Small intestine (tissue), 7 donors: ENCODE data around the gene CCSER1. TPM values are rescaled to one million over a fixed set of nuclear protein-coding genes. Genes with fewer than 3 reads are reported as not detected.
"Not testable (repeated sequence)": the region's sequence is repeated elsewhere in the genome, so short reads cannot be mapped to it uniquely, and the experiment has no call there.

Experiments
- DNase-seq, 2 donors: peaks; one replicate each; pipeline versions ENCODE4 v3.0.0 to v3.0.0-alpha.2; 2013
- FAIRE-seq: peaks from 2 replicates; lab custom pipeline; 2012; peaks lifted over from hg19 to GRCh38; lab: Jason Lieb, UNC
- H3K27ac ChIP-seq, 3 donors: one replicate each; pipeline ENCODE4 v1.5.1; 2013; ENCODE audit warnings: low read length in 2 of 3, mild to moderate bottlenecking in 2 of 3, control low read depth in 1 of 3, inconsistent platforms in 1 of 3, low read depth in 1 of 3, moderate library complexity in 1 of 3
- H3K27me3 ChIP-seq, 3 donors: one replicate each; pipeline ENCODE4 v1.6.1; 2013; ENCODE audit warnings: low read length in 3 of 3, inconsistent platforms in 1 of 3; ENCODE audit not compliant: control insufficient read depth in 3 of 3, insufficient read depth in 3 of 3
- H3K36me3 ChIP-seq, 3 donors: one replicate each; pipeline ENCODE4 v1.6.1; 2013; ENCODE audit warnings: low read length in 3 of 3, inconsistent platforms in 1 of 3, low read depth in 1 of 3, mild to moderate bottlenecking in 1 of 3, moderate library complexity in 1 of 3; ENCODE audit not compliant: control insufficient read depth in 3 of 3, insufficient read depth in 2 of 3
- H3K4me1 ChIP-seq, 3 donors: one replicate each; pipeline ENCODE4 v1.6.1; 2013; ENCODE audit warnings: low read length in 2 of 3, inconsistent platforms in 1 of 3, low read depth in 1 of 3, mild to moderate bottlenecking in 1 of 3, moderate library complexity in 1 of 3; ENCODE audit not compliant: control insufficient read depth in 3 of 3, insufficient read depth in 2 of 3
- H3K4me3 ChIP-seq, 3 donors: one replicate each; pipeline ENCODE4 v1.5.1; 2013; ENCODE audit warnings: low read length in 3 of 3, control low read depth in 1 of 3, inconsistent platforms in 1 of 3, low read depth in 1 of 3, mild to moderate bottlenecking in 1 of 3, moderate library complexity in 1 of 3
- H3K9me3 ChIP-seq, 2 donors: one replicate each; pipeline ENCODE4 v1.6.1; 2013; ENCODE audit warnings: low read depth in 1 of 2, low read length in 1 of 2; ENCODE audit not compliant: control insufficient read depth in 2 of 2, insufficient read depth in 1 of 2
- WGBS, 3 donors: extraction: QIAGEN DNeasy Blood & Tissue Kit; methylation state at CpG; one replicate each; pipeline ENCODE4 v1.1.7; 2013; 5-methylcytosine and 5-hydroxymethylcytosine counted together
- polyA plus RNA-seq, 4 donors: library from polyadenylated mRNA; stranded (reverse) in 3 of 4; unstranded in 1 of 4; fragments of 200-250 nt in 3 of 4; fragments of 120-200 nt in 1 of 4; gene quantifications; one replicate each; pipeline versions ENCODE4 v1.2.1 to v1.2.3, GENCODE V29; 2013
- donor health status: healthy with polysubstance abuse.
- donor health status: control.
- donor health status: control.
- donor health status: Bipolar disorder and iron deficiency.
- donor health status: healthy.

The CCSER1 gene
- polyA plus RNA-seq, 4 donors: 3.5 to 8.7 (median 5.7) TPM

- no peaks in the 10 kb centered on the region for H3K4me1 ChIP-seq
- H3K9me3 ChIP-seq: peaks cover 0 to 5% of the 10 kb centered on the region in 2 donors
- no peak for FAIRE-seq
- WGBS, 3 donors: 76 to 97% (median 94%) methylated on average over 2 of the region's 2 CpGs
- H3K4me3 ChIP-seq: no peak overlapping the region
- no peaks in the 10 kb centered on the region for H3K36me3 ChIP-seq
- no peak for DNase-seq
- H3K27me3 ChIP-seq: no peaks in the 10 kb centered on the region
- H3K27ac ChIP-seq: no peak overlapping the region
Observed at GRCh38 chr4:91257721-91258120, 1130.5 kb downstream of the CCSER1 start.

- H3K27ac ChIP-seq: no peak overlapping the region
- DNase-seq (no peak), FAIRE-seq (no peak)
- H3K4me1 ChIP-seq: no peaks in the 10 kb centered on the region
- H3K27me3 ChIP-seq: no peaks in the 10 kb centered on the region
- H3K4me3 ChIP-seq: no peak overlapping the region
- H3K36me3 ChIP-seq: no peaks in the 10 kb centered on the region
- H3K9me3 ChIP-seq: peaks cover 0 to 5% of the 10 kb centered on the region in 2 donors
Observed at GRCh38 chr4:91258326-91258725, 1131.1 kb downstream of the CCSER1 start.

- Histone ChIP-seq H3K4me1 (no peaks in the 10 kb centered on the region), H3K27ac (no peak overlapping the region), H3K36me3 (no peaks in the 10 kb centered on the region), H3K27me3 (no peaks in the 10 kb centered on the region), H3K9me3 (no peaks in the 10 kb centered on the region), H3K4me3 (no peak overlapping the region)
- FAIRE-seq: no peak
- peak in 1 of 2 donors; percentile 41 for DNase-seq
Observed at GRCh38 chr4:91267543-91267942, 1140.3 kb downstream of the CCSER1 start.

GRCh38 chr4:91268481-91268880, 1141.3 kb downstream of the CCSER1 start:
- FAIRE-seq, H3K36me3 ChIP-seq, H3K4me3 ChIP-seq, H3K4me1 ChIP-seq, H3K27ac ChIP-seq, H3K27me3 ChIP-seq, H3K9me3 ChIP-seq: not testable (repeated sequence)
- 79 to 83% (median 80%) methylated on average over 4 of the region's 4 CpGs for WGBS, 3 donors
- DNase-seq: peak in 1 of 2 donors; percentile 8

GRCh38 chr4:91268913-91269312, 1141.7 kb downstream of the CCSER1 start:
- Histone ChIP-seq H3K4me3 (no peak overlapping the region), H3K4me1 (no peaks in the 10 kb centered on the region), H3K9me3 (no peaks in the 10 kb centered on the region), H3K27ac (no peak overlapping the region), H3K27me3 (no peaks in the 10 kb centered on the region), H3K36me3 (no peaks in the 10 kb centered on the region)
- DNase-seq (peak in 1 of 2 donors; percentile 6), FAIRE-seq (no peak)
- 73 to 87% (median 74%) methylated on average over 2 of the region's 2 CpGs for WGBS, 3 donors

GRCh38 chr4:91279899-91280298, 1152.7 kb downstream of the CCSER1 start:
- Histone ChIP-seq H3K27ac (no peak overlapping the region), H3K9me3 (no peaks in the 10 kb centered on the region), H3K27me3 (no peaks in the 10 kb centered on the region), H3K36me3 (no peaks in the 10 kb centered on the region), H3K4me3 (no peak overlapping the region), H3K4me1 (no peaks in the 10 kb centered on the region)
- FAIRE-seq (no peak), DNase-seq (no peak)
- WGBS, 3 donors: 65 to 85% (median 66%) methylated on average over 2 of the region's 2 CpGs

- FAIRE-seq (no peak), DNase-seq (no peak)
- Histone ChIP-seq H3K9me3 (no peaks in the 10 kb centered on the region), H3K4me1 (no peaks in the 10 kb centered on the region), H3K4me3 (no peak overlapping the region), H3K36me3 (no peaks in the 10 kb centered on the region), H3K27me3 (no peaks in the 10 kb centered on the region), H3K27ac (no peak overlapping the region)
- 60 to 87% (median 79%) methylated on average over 3 of the region's 3 CpGs for WGBS, 3 donors
Observed at GRCh38 chr4:91280551-91281290, 1153.5 kb downstream of the CCSER1 start.

GRCh38 chr4:91282217-91282616, 1155.0 kb downstream of the CCSER1 start:
- Histone ChIP-seq H3K4me1 (no peaks in the 10 kb centered on the region), H3K27me3 (no peaks in the 10 kb centered on the region), H3K27ac (no peak overlapping the region), H3K4me3 (no peak overlapping the region), H3K36me3 (no peaks in the 10 kb centered on the region), H3K9me3 (no peaks in the 10 kb centered on the region)
- DNase-seq: no peak
- 74 to 90% (median 84%) methylated on average over 3 of the region's 3 CpGs for WGBS, 3 donors
- no peak for FAIRE-seq

GRCh38 chr4:91283726-91284230, 1156.6 kb downstream of the CCSER1 start:
- no peak overlapping the region for H3K4me3 ChIP-seq
- H3K27ac ChIP-seq: no peak overlapping the region
- no peaks in the 10 kb centered on the region for H3K4me1 ChIP-seq
- no peaks in the 10 kb centered on the region for H3K27me3 ChIP-seq
- FAIRE-seq (no peak), DNase-seq (peak; percentile 14 to 59)
- WGBS, 3 donors: 61 to 67% (median 63%) methylated on average over 1 of the region's 1 CpG
- H3K9me3 ChIP-seq: no peaks in the 10 kb centered on the region
- no peaks in the 10 kb centered on the region for H3K36me3 ChIP-seq
